Esophagus muscularis mucosa (tissue), 4 donors: ENCODE data around the gene KSR1. TPM values are rescaled to one million over a fixed set of nuclear protein-coding genes. Genes with fewer than 3 reads are reported as not detected.

Source experiments
- DNase-seq: peaks from one replicate; pipeline ENCODE4 v3.0.0-alpha.2; 2017; ENCODE audit errors: extremely low spot score
- H3K27ac ChIP-seq, 4 donors: fragments of 200-600 bp; sonication (generic); replicated peaks in 1 of 4; 1 replicate in 3 of 4; 2 replicates in 1 of 4; pipeline ENCODE4 v1.5.1; 2016 to 2019; ENCODE audit warnings: mild to moderate bottlenecking in 1 of 4
- H3K27me3 ChIP-seq, 4 donors: fragments of 200-600 bp; sonication (generic); one replicate each; pipeline versions ENCODE4 v1.5.1 to v1.6.0; 2016 to 2019
- H3K36me3 ChIP-seq, 4 donors: fragments of 200-600 bp; sonication (generic); one replicate each; pipeline ENCODE4 v1.5.1; 2016 to 2019
- H3K4me1 ChIP-seq, 4 donors: fragments of 200-600 bp; sonication (generic); one replicate each; pipeline ENCODE4 v1.5.1; 2016 to 2019
- H3K4me3 ChIP-seq, 4 donors: fragments of 200-600 bp; sonication (generic); 1 replicate in 2 of 4; 2 replicates in 2 of 4; pipeline ENCODE4 v1.5.1; 2016 to 2019; ENCODE audit warnings: mild to moderate bottlenecking in 4 of 4, moderate library complexity in 1 of 4
- H3K9me3 ChIP-seq, 4 donors: fragments of 200-600 bp; sonication (generic); 1 replicate in 3 of 4; 2 replicates in 1 of 4; pipeline ENCODE4 v1.5.1; 2016 to 2019
- CTCF ChIP-seq, 3 experiments: fragments of 200-600 bp in 2 of 3; fragments of 450-650 bp in 1 of 3; sonication (generic) in 2 of 3; IDR thresholded peaks; one replicate each; pipeline ENCODE4 v1.5.1; 2017 to 2019; ENCODE audit warnings: antibody characterized with exemption in 3 of 3, mild to moderate bottlenecking in 2 of 3, moderate library complexity in 1 of 3
- EP300 ChIP-seq: sonication (generic); formaldehyde crosslinking; IDR thresholded peaks from one replicate; pipeline ENCODE4 v1.6.1; 2017; ENCODE audit warnings: antibody characterized with exemption
- POLR2A ChIP-seq: fragments of 450-650 bp; IDR thresholded peaks from one replicate; pipeline ENCODE4 v1.6.1; 2017; ENCODE audit warnings: antibody characterized with exemption, moderate library complexity, mild to moderate bottlenecking, low read depth
- POLR2AphosphoS5 ChIP-seq, 2 donors: sonication (generic); formaldehyde crosslinking; IDR thresholded peaks; one replicate each; pipeline ENCODE4 v1.6.1; 2017; ENCODE audit warnings: antibody characterized with exemption in 2 of 2
- WGBS: methylation state at CpG from one replicate; pipeline ENCODE4 v1.1.5; 2018; 5-methylcytosine and 5-hydroxymethylcytosine counted together
- intact Hi-C: fragments of 100-400 bp; cut with DNase I; formaldehyde crosslinking; loops from one replicate; pipeline ENCODE4 v1.15.1; 2023
- total RNA-seq, 4 donors: library from RNA; depleted of rRNA; stranded (reverse); fragments of >200 nt; gene quantifications; one replicate each; pipeline versions ENCODE4 v1.1.0 to v1.2.1, GENCODE V29; 2016

Gene KSR1
- total RNA-seq, 4 donors from 2014 or later: 13.3 to 18.9 (median 13.7) TPM

- Histone ChIP-seq H3K4me1 (peaks cover 0 to 2% (median 0%) of the 10 kb centered on the region in 4 donors), H3K36me3 (peaks cover 18 to 98% (median 91%) of the 10 kb centered on the region in 4 donors), H3K27ac (no peak overlapping the region), H3K4me3 (no peak overlapping the region), H3K9me3 (no peaks in the 10 kb centered on the region), H3K27me3 (no peaks in the 10 kb centered on the region)
- WGBS: 86% methylated on average over 8 of the region's 11 CpGs
- DNase-seq: no peak
- intact Hi-C loops: loop anchor here (10.0 kb wide), 1 partner anchor 225 kb away; no protein-coding TSS in a partner anchor
- TF ChIP-seq POLR2A: no peak
- peak in 2 of 3 experiments; percentile 12 to 29 for TF ChIP-seq CTCF (IDR thresholded peaks at IDR 0.05)
- no peak for TF ChIP-seq POLR2AphosphoS5 (IDR thresholded peaks at IDR 0.05)
- no peak for TF ChIP-seq EP300
Observed at GRCh38 chr17:27609611-27610303, 153.5 kb downstream of the KSR1 start.

GRCh38 chr17:27610304-27610677, 154.0 kb downstream of the KSR1 start:
- Histone ChIP-seq H3K4me3 (no peak overlapping the region), H3K9me3 (no peaks in the 10 kb centered on the region), H3K27ac (no peak overlapping the region), H3K27me3 (no peaks in the 10 kb centered on the region), H3K36me3 (peaks cover 23 to 98% (median 91%) of the 10 kb centered on the region in 4 donors), H3K4me1 (peaks cover 0 to 2% (median 0%) of the 10 kb centered on the region in 4 donors)
- intact Hi-C loops: no loop called here
- DNase-seq: no peak
- TF ChIP-seq EP300 (no peak), POLR2AphosphoS5 (IDR thresholded peaks at IDR 0.05) (no peak), POLR2A (no peak), CTCF (IDR thresholded peaks at IDR 0.05) (no peak)
- 97% methylated on average over 3 of the region's 4 CpGs for WGBS

DNA sequence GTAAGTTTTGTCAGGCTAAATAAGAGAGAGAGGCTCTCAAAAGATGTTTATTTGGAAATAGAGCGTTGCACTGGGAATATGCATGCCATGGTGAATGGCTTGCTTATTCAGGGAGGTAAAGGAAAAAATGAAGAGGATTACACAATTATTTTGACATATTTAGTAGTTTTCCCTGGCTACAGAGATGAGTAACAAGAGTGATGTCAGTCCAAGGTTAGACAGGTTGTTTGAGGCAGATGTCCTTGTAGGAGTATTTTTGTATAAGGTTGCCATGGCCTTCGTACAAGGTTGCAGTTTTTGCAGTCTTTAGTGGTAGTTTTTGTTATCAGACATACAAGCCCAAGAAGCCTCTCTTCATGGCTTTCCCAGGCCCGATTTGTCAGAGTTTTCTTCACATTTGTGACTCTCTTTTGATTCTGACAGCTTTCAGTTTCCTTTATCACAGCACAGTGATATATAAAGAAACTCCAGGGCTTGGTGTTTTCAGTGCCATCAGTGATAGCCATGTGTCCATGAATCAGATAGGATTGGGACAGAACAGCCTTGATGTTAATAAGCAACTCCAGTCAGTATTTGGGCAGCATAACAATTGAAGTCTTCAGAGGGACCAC, 156.0 kb downstream of the KSR1 start:
- no peak for TF ChIP-seq POLR2AphosphoS5 (IDR thresholded peaks at IDR 0.05)
- no peak for TF ChIP-seq EP300
- no peak for TF ChIP-seq CTCF (IDR thresholded peaks at IDR 0.05)
- TF ChIP-seq POLR2A: no peak
- Histone ChIP-seq H3K4me3 (no peak overlapping the region), H3K4me1 (peaks cover 0 to 2% (median 0%) of the 10 kb centered on the region in 4 donors), H3K9me3 (no peaks in the 10 kb centered on the region), H3K36me3 (peaks cover 21 to 96% (median 89%) of the 10 kb centered on the region in 4 donors), H3K27ac (no peak overlapping the region), H3K27me3 (no peaks in the 10 kb centered on the region)
- 82% methylated on average over 3 of the region's 3 CpGs for WGBS
- no peak for DNase-seq
- intact Hi-C loops: no loop called here

DNA sequence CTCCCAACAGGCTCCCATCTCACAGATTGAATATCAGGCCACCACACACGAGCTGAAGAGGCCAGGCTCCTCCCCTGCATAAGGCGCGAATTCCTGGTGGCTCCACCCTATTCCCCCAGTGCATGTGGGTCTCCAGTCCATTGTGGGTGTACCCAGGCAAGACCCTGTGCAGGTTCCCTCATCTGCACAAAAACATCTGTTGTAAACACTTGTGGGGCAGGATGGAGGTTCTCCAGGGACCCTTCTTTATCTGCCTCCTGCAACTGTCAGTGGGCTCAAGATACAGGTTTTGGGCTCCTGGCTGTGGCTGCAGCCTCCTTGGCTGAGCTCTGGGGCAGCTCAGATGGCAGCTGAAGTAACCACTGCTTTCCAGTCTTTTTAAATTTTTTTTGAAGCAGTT, 157.2 kb downstream of the KSR1 start:
- H3K36me3 ChIP-seq: peaks cover 32 to 97% (median 89%) of the 10 kb centered on the region in 4 donors
- WGBS: 90% methylated on average over 3 of the region's 3 CpGs
- no peak for DNase-seq

More for the DNA sequence above, 157.2 kb downstream of the KSR1 start:
- no peaks in the 10 kb centered on the region for H3K27me3 ChIP-seq
- intact Hi-C loops: no loop called here
- peaks cover 0 to 2% (median 0%) of the 10 kb centered on the region in 4 donors for H3K4me1 ChIP-seq
- H3K4me3 ChIP-seq: no peak overlapping the region
- no peaks in the 10 kb centered on the region for H3K9me3 ChIP-seq
- H3K27ac ChIP-seq: no peak overlapping the region
- TF ChIP-seq CTCF (IDR thresholded peaks at IDR 0.05) (no peak), POLR2A (no peak), EP300 (no peak), POLR2AphosphoS5 (IDR thresholded peaks at IDR 0.05) (no peak)
